Measurements from ENCODE around the gene CAV1. TPM values are rescaled to one million over a fixed set of nuclear protein-coding genes. Genes with fewer than 3 reads are reported as not detected.

The CAV1 gene
- 772 and 1,370 TPM in 2 replicates for total RNA-seq

GRCh38 chr7:116524609-116525297, at the start of gene CAV1:
CAV1 (plus strand) TSS chr7:116525036; CDS start chr7:116525063, 27 bp downstream.

GRCh38 chr7:116499168-116500077, 25.4 kb upstream of the CAV1 start, which contains the start of gene CAV2:
CAV2 (plus strand) TSS chr7:116499738; CDS start chr7:116499782, 44 bp downstream.

Other genes with a start within 250 kb of the CAV1 start
- gene CAV2, start 25.3 kb upstream of the CAV1 start, total RNA-seq: 150 and 198 TPM in 2 replicates
- 34.8 and 77.7 TPM in 2 replicates for gene MET, start 147.2 kb downstream of the CAV1 start, total RNA-seq